Activated CD8-positive, alpha-beta memory T cell treated with anti-CD3 and anti-CD28 coated beads, Interleukin-2, amount 10 ng/mL, durations not matched to agents 7 days and 5 days (primary cell): ENCODE data around the gene ARMCX5. TPM values are rescaled to one million over a fixed set of nuclear protein-coding genes. Genes with fewer than 3 reads are reported as not detected.

Experiments
- ATAC-seq: fragments of 150-1000 bp; cut with Tn5 transposase; one replicate; pipeline ENCODE4 v1.10.0; 2021; ENCODE audit warnings: moderate library complexity
- CTCF ChIA-PET: fragments of 350-600 bp; sonication (Branson Sonifier 250); formaldehyde crosslinking; loops from one replicate; lab custom pipeline; 2021; ENCODE audit warnings: antibody characterized with exemption; lab: Charles Lee
- DNase-seq: peaks from one replicate; pipeline ENCODE4 v3.0.0-alpha.2; 2020
- H3K27ac Mint-ChIP-seq: one replicate; pipeline ENCODE4 v1.8.0; 2021; ENCODE audit warnings: mild to moderate bottlenecking, mixed read lengths
- H3K27me3 Mint-ChIP-seq: one replicate; pipeline ENCODE4 v1.8.0; 2021; ENCODE audit warnings: mixed read lengths
- H3K36me3 Mint-ChIP-seq: one replicate; pipeline ENCODE4 v1.8.0; 2021; ENCODE audit warnings: mild to moderate bottlenecking, mixed read lengths
- H3K4me1 Mint-ChIP-seq: one replicate; pipeline ENCODE4 v1.8.0; 2021; ENCODE audit warnings: mixed read lengths
- H3K4me3 Mint-ChIP-seq: one replicate; pipeline ENCODE4 v1.8.0; 2021; ENCODE audit warnings: mild to moderate bottlenecking, moderate library complexity, mixed read lengths
- H3K9me3 Mint-ChIP-seq: one replicate; pipeline ENCODE4 v1.8.0; 2022; ENCODE audit warnings: low read depth, mixed read lengths
- total RNA-seq, 2 experiments: library from RNA; stranded (reverse); gene quantifications; one replicate each; pipeline ENCODE4 v1.2.3, GENCODE V29; 2021

ARMCX5 gene
- total RNA-seq, 2 experiments from 2014 or later, result 4.5 to 5.0 TPM

GRCh38 chrX:102651242-102652011 lies 52.1 kb downstream of the ARMCX5 start, which contains the start of gene GPRASP1:
TSS of gene GPRASP1 (plus strand) at chrX:102651483. CDS start at chrX:102653914, 2,431 bp downstream.
- DNase-seq (peak; percentile 44), ATAC-seq (peak; percentile 56)
- CTCF ChIA-PET, result interaction anchor here (1.0 kb wide), 1 partner anchor 8 kb away, joined by 3 read pairs; no protein-coding TSS in a partner anchor
- Mint-ChIP-seq H3K4me1 (peaks cover 10% of the 10 kb centered on the region), H3K27me3 (peaks cover 3% of the 10 kb centered on the region), H3K4me3 (peak within 1 kb of the TSS; percentile 77), H3K36me3 (no peaks in the 10 kb centered on the region), H3K27ac (peak within 1 kb of the TSS; percentile 32), H3K9me3 (no peaks in the 10 kb centered on the region)

- H3K36me3 Mint-ChIP-seq, result no peaks in the 10 kb centered on the region
- peaks cover 10% of the 10 kb centered on the region for H3K4me1 Mint-ChIP-seq
- CTCF ChIA-PET, result interaction anchor here (1.0 kb wide), 1 partner anchor 8 kb away, joined by 3 read pairs; no protein-coding TSS in a partner anchor
- H3K27ac Mint-ChIP-seq, result peak overlapping the region; percentile 32
- H3K27me3 Mint-ChIP-seq, result peaks cover 3% of the 10 kb centered on the region
- H3K4me3 Mint-ChIP-seq, result peak overlapping the region; percentile 64
- no peaks in the 10 kb centered on the region for H3K9me3 Mint-ChIP-seq
- peak; percentile 73 for ATAC-seq
- DNase-seq, result peak; percentile 54
Measured at GRCh38 chrX:102652031-102652688, 52.8 kb downstream of the ARMCX5 start.

Other genes with a start within 250 kb of the ARMCX5 start
- not detected for gene NXF2B, start 159.5 kb upstream of the ARMCX5 start, total RNA-seq
- gene TCP11X2, start 127.7 kb upstream of the ARMCX5 start, total RNA-seq, result not detected
- gene TMSB15A, start 82.8 kb upstream of the ARMCX5 start, total RNA-seq, result under 1 TPM; 0.56 to 0.76 TPM
- gene GPRASP1, start 52.0 kb downstream of the ARMCX5 start, total RNA-seq, result 1 to 10 TPM in 1 of 2 experiments, under 1 TPM in 1; 0.37 to 1.7 TPM
- gene GPRASP2, start 112.9 kb downstream of the ARMCX5 start, total RNA-seq, result under 1 TPM; 0.15 to 0.21 TPM
- 1 to 10 TPM; 2.0 to 2.4 TPM for gene GPRASP3, start 121.2 kb downstream of the ARMCX5 start, total RNA-seq